ENCODE results near the gene RGS3.

The RGS3 gene

GRCh38 chr9:113587471-113588031, 124.0 kb downstream of the RGS3 start:
- no peak for TF ChIP-seq TAF1 (IDR thresholded peaks at IDR 0.05; ENCODE audit: low read depth)
- no peak; the same call in 1 of the 2 replicates for TF ChIP-seq RAD21 (IDR thresholded peaks at IDR 0.05; ENCODE audit: low read depth)
- TF ChIP-seq TEAD4 (IDR thresholded peaks at IDR 0.05): no peak
- TF ChIP-seq CEBPB (IDR thresholded peaks at IDR 0.05): no peak

DNA sequence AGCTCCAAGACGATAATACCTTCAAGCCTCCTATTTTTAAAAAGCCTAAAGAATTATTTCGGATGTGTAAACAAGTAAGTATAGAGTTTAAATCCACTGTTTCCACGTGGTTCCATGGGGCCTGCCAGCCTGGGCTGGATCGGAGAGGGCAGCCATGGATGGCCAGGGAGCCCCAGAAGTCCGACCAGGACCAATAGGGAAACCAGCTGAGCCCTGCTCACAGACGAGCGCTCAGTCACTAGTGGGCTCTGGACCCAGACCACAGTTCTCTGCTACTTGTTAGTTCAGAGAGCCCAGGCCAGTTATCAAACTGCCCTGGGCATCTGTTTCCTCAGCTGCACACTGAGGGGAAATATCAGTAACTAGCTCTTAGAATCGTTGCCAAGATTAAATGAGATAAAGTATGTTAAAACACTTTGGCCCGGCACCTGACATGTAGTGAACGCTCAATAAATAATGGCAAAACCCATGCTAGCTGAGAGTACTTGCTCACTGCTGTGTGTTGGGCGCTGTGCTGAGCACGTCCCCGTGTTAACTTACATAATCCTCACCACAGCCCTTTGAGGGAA, 124.8 kb downstream of the RGS3 start:
- TF ChIP-seq FOXM1 (IDR thresholded peaks at IDR 0.05; ENCODE audit: borderline replicate concordance, low read depth): no peak
- no peak for TF ChIP-seq ZBTB7A (IDR thresholded peaks at IDR 0.05; ENCODE audit: low read depth)

DNA sequence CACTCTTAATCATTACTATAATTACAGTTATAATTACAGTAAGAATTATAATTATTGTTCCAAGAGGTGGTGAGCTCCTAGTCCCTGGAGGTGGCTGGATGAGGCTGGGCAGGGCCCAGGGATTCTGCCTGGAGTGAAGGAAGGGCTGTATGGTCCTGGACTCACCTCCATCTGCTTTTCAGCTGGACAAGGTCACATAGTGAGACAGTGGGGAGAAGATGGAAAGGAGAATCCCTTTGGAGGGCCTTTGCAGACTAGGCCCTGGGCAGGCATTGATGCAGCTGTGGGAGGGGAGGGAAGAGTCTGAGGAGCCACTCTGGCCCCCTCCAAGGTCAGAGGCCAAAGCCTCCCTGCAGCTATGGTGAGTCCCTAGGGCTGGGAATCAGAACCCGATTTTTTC, 125.4 kb downstream of the RGS3 start:
- no peak for TF ChIP-seq CEBPB (IDR thresholded peaks at IDR 0.05)
- no peak for TF ChIP-seq YY1 (IDR thresholded peaks at IDR 0.05; ENCODE audit: low read depth)
- no peak for TF ChIP-seq NFIC (IDR thresholded peaks at IDR 0.05)
- TF ChIP-seq CREB1 (IDR thresholded peaks at IDR 0.05; ENCODE audit: low read depth): no peak
- no peak for TF ChIP-seq RAD21 (IDR thresholded peaks at IDR 0.05; ENCODE audit: low read depth)
- no peak for TF ChIP-seq TCF12 (IDR thresholded peaks at IDR 0.05; ENCODE audit: low read depth)
- TF ChIP-seq FOXM1 (IDR thresholded peaks at IDR 0.05; ENCODE audit: borderline replicate concordance, low read depth): no peak
- TF ChIP-seq, protein P1, sequence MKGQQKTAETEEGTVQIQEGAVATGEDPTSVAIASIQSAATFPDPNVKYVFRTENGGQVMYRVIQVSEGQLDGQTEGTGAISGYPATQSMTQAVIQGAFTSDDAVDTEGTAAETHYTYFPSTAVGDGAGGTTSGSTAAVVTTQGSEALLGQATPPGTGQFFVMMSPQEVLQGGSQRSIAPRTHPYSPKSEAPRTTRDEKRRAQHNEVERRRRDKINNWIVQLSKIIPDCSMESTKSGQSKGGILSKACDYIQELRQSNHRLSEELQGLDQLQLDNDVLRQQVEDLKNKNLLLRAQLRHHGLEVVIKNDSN (IDR thresholded peaks at IDR 0.05): no peak
- TF ChIP-seq EP300 (IDR thresholded peaks at IDR 0.05; ENCODE audit: borderline replicate concordance): no peak
- no peak for TF ChIP-seq ZBTB7A (IDR thresholded peaks at IDR 0.05; ENCODE audit: low read depth)
- no peak for TF ChIP-seq TAF1 (IDR thresholded peaks at IDR 0.05; ENCODE audit: low read depth)
- no peak for TF ChIP-seq EGR1 (IDR thresholded peaks at IDR 0.05)
- TF ChIP-seq, protein P2, sequence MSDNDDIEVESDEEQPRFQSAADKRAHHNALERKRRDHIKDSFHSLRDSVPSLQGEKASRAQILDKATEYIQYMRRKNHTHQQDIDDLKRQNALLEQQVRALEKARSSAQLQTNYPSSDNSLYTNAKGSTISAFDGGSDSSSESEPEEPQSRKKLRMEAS (IDR thresholded peaks at IDR 0.05): no peak
- TF ChIP-seq TEAD4 (IDR thresholded peaks at IDR 0.05): no peak

- TF ChIP-seq YY1 (IDR thresholded peaks at IDR 0.05; ENCODE audit: low read depth) (no peak), TCF12 (IDR thresholded peaks at IDR 0.05; ENCODE audit: low read depth) (no peak), TEAD4 (IDR thresholded peaks at IDR 0.05) (no peak)
Observed at GRCh38 chr9:113589407-113589806, 125.9 kb downstream of the RGS3 start.

DNA sequence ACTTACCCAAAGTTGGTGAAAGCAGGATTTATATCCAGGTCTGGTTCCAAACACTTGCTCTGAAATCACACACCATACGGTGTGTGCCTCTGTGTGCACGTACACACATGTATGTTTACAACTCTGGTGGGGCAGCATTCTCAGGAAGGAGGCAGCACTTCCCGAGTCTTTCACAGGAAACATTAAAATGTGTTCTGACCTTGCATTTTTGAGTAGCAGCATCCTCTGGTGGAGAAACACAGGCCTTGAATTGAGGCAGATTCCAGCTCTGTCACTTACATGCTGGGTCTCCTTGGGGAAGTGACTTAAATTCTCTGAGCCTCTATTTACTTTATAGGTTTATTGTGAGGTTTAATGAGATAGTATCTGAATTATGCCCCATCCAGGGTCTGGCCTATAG, 126.4 kb downstream of the RGS3 start:
- TF ChIP-seq RAD21 (IDR thresholded peaks at IDR 0.05; ENCODE audit: low read depth) (peak; percentile 59), CREB1 (IDR thresholded peaks at IDR 0.05; ENCODE audit: low read depth) (no peak), EP300 (IDR thresholded peaks at IDR 0.05; ENCODE audit: borderline replicate concordance) (no peak), REST (IDR thresholded peaks at IDR 0.05; ENCODE audit: low read depth) (no peak), ZBTB7A (IDR thresholded peaks at IDR 0.05; ENCODE audit: low read depth) (no peak)

DNA sequence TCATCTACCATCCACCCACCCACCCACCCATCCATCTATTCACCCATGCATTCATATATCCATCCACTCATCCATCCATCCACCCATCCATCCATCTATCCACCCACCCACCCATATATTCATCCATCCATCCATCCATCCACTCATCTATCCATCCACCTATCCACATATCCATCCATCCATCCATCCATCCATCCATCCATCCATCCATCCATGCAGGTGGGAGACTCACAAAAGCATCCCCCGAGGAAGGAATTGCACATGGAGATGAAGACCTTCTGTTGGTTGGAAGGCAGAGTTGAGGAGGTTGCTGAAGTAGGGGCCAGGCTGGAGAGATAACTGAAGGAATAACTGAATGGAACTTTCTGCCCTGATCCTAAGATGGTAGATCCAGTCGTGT, 126.9 kb downstream of the RGS3 start:
- TF ChIP-seq ZBTB7A (IDR thresholded peaks at IDR 0.05; ENCODE audit: low read depth) (no peak), TCF12 (IDR thresholded peaks at IDR 0.05; ENCODE audit: low read depth) (no peak), FOXM1 (IDR thresholded peaks at IDR 0.05; ENCODE audit: borderline replicate concordance, low read depth) (no peak), EGR1 (IDR thresholded peaks at IDR 0.05) (no peak), TEAD4 (IDR thresholded peaks at IDR 0.05) (no peak), TAF1 (IDR thresholded peaks at IDR 0.05; ENCODE audit: low read depth) (no peak), YY1 (IDR thresholded peaks at IDR 0.05; ENCODE audit: low read depth) (no peak), REST (IDR thresholded peaks at IDR 0.05; ENCODE audit: low read depth) (no peak), CREB1 (IDR thresholded peaks at IDR 0.05; ENCODE audit: low read depth) (no peak), EP300 (IDR thresholded peaks at IDR 0.05; ENCODE audit: borderline replicate concordance) (no peak), CEBPB (IDR thresholded peaks at IDR 0.05) (no peak), RAD21 (IDR thresholded peaks at IDR 0.05; ENCODE audit: low read depth) (no peak), NFIC (IDR thresholded peaks at IDR 0.05) (no peak)
- TF ChIP-seq, protein P2 (IDR thresholded peaks at IDR 0.05): no peak
- TF ChIP-seq, protein P1 (IDR thresholded peaks at IDR 0.05): no peak

All from Ishikawa (cell line).